Measurements from ENCODE around the gene SLCO2A1. TPM values are rescaled to one million over a fixed set of nuclear protein-coding genes. Genes with fewer than 3 reads are reported as not detected.

Gene SLCO2A1
- total RNA-seq, 2 donors from 2014 or later: 26.3 to 34.8 TPM

DNA sequence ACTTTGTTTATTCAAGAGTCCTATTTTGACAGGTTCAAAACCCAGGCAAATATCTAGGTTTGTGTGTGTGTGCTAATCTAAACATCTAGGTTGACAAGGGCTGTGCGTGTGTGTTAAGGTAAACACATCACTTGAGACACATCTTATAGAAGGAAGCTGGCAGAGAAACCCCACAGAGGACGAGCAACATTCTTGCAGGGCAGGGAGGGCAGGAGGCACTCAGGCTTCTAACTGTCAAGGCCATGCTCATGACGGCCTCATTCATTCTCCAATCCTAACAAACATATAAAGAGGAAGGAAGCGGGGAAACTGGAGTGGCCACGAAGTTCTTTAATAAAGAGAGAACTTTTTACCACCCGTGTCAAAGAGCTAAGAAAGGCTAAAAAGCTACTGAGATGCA lies 43.4 kb downstream of the SLCO2A1 start:
- no peak overlapping the region for H3K9ac ChIP-seq (ENCODE audit: low read depth in 2 of 2, low read length in 2 of 2)
- intact Hi-C loops (cut with DNase I): no loop called here
- H3K27me3 ChIP-seq: no peaks in the 10 kb centered on the region
- no peaks in the 10 kb centered on the region for H3K9me3 ChIP-seq
- H3K4me3 ChIP-seq: no peak overlapping the region
- TF ChIP-seq, protein P1, sequence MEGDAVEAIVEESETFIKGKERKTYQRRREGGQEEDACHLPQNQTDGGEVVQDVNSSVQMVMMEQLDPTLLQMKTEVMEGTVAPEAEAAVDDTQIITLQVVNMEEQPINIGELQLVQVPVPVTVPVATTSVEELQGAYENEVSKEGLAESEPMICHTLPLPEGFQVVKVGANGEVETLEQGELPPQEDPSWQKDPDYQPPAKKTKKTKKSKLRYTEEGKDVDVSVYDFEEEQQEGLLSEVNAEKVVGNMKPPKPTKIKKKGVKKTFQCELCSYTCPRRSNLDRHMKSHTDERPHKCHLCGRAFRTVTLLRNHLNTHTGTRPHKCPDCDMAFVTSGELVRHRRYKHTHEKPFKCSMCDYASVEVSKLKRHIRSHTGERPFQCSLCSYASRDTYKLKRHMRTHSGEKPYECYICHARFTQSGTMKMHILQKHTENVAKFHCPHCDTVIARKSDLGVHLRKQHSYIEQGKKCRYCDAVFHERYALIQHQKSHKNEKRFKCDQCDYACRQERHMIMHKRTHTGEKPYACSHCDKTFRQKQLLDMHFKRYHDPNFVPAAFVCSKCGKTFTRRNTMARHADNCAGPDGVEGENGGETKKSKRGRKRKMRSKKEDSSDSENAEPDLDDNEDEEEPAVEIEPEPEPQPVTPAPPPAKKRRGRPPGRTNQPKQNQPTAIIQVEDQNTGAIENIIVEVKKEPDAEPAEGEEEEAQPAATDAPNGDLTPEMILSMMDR (IDR thresholded peaks at IDR 0.05): no peak
- DNase-seq: no peak
- H3K4me1 ChIP-seq: no peaks in the 10 kb centered on the region
- no peak overlapping the region for H3K27ac ChIP-seq
- no peaks in the 10 kb centered on the region for H3K36me3 ChIP-seq

- TF ChIP-seq, protein P1 (IDR thresholded peaks at IDR 0.05): no peak
- H3K9ac ChIP-seq (ENCODE audit: low read depth in 2 of 2, low read length in 2 of 2): no peak overlapping the region
- H3K4me3 ChIP-seq: no peak overlapping the region
- no peaks in the 10 kb centered on the region for H3K4me1 ChIP-seq
- H3K27me3 ChIP-seq: no peaks in the 10 kb centered on the region
- no peaks in the 10 kb centered on the region for H3K36me3 ChIP-seq
- no peak overlapping the region for H3K27ac ChIP-seq
- intact Hi-C loops (cut with DNase I): no loop called here
- H3K9me3 ChIP-seq: no peaks in the 10 kb centered on the region
- DNase-seq: no peak
Observed at GRCh38 chr3:133984975-133985374, 44.8 kb downstream of the SLCO2A1 start.

- H3K36me3 ChIP-seq: no peaks in the 10 kb centered on the region
- no peaks in the 10 kb centered on the region for H3K9me3 ChIP-seq
- H3K27ac ChIP-seq: no peak overlapping the region
- intact Hi-C loops (cut with DNase I): no loop called here
- DNase-seq: no peak
- H3K27me3 ChIP-seq: no peaks in the 10 kb centered on the region
- no peaks in the 10 kb centered on the region for H3K4me1 ChIP-seq
- H3K9ac ChIP-seq (ENCODE audit: low read depth in 2 of 2, low read length in 2 of 2): no peak overlapping the region
- no peak overlapping the region for H3K4me3 ChIP-seq
- TF ChIP-seq, protein P1 (IDR thresholded peaks at IDR 0.05): no peak
Observed at GRCh38 chr3:133983576-133984560, 45.9 kb downstream of the SLCO2A1 start.

DNA sequence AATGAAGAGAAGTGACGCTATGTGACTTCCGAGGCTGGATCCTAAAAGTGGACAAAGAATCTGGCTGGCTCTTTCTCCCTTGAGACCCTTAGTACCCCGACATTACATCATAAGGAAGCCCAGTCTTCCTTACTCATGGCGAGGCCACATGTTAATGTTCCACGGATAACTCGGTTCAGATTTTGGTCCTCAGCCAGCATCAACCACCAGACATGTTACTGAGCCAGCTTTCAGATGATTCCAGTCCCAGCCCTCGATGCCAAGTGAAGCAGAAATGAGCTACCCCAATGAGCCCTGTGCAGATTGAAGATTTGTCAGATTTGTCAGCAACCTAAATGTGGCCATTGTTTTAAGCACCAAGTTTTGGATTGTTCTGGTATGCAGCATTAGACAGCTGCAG lies 46.6 kb downstream of the SLCO2A1 start:
- no peaks in the 10 kb centered on the region for H3K27me3 ChIP-seq
- H3K4me3 ChIP-seq: no peak overlapping the region
- no peaks in the 10 kb centered on the region for H3K9me3 ChIP-seq
- no peak overlapping the region for H3K27ac ChIP-seq
- intact Hi-C loops (cut with DNase I): no loop called here
- no peaks in the 10 kb centered on the region for H3K4me1 ChIP-seq
- no peak for DNase-seq
- TF ChIP-seq, protein P1 (IDR thresholded peaks at IDR 0.05): no peak
- H3K9ac ChIP-seq (ENCODE audit: low read depth in 2 of 2, low read length in 2 of 2): no peak overlapping the region
- no peaks in the 10 kb centered on the region for H3K36me3 ChIP-seq

GRCh38 chr3:133980550-133980949 lies 49.2 kb downstream of the SLCO2A1 start:
- no peaks in the 10 kb centered on the region for H3K4me1 ChIP-seq
- no peak overlapping the region for H3K4me3 ChIP-seq
- TF ChIP-seq, protein P1 (IDR thresholded peaks at IDR 0.05): no peak
- no peak for DNase-seq
- H3K36me3 ChIP-seq: no peaks in the 10 kb centered on the region
- H3K9me3 ChIP-seq: no peaks in the 10 kb centered on the region
- intact Hi-C loops (cut with DNase I): no loop called here
- H3K9ac ChIP-seq (ENCODE audit: low read depth in 2 of 2, low read length in 2 of 2): no peak overlapping the region
- H3K27me3 ChIP-seq: no peaks in the 10 kb centered on the region
- H3K27ac ChIP-seq: no peak overlapping the region

Data from colonic mucosa (tissue), 4 donors.